NCI-H1105 (cell line): ENCODE results near the gene LRP2.

Source experiments
- DNase-seq: peaks from one replicate; lab custom pipeline; 2025; lab: John Stamatoyannopoulos, UW

LRP2 gene

GRCh38 chr2:169119851-169120250, 242.5 kb downstream of the LRP2 start:
- DNase-seq: no peak

GRCh38 chr2:169119123-169119760, 243.1 kb downstream of the LRP2 start:
- no peak for DNase-seq

GRCh38 chr2:169118060-169118459, 244.3 kb downstream of the LRP2 start:
- DNase-seq: no peak

GRCh38 chr2:169116993-169117392, 245.3 kb downstream of the LRP2 start:
- no peak for DNase-seq

GRCh38 chr2:169116327-169116726, 246.0 kb downstream of the LRP2 start:
- no peak for DNase-seq

GRCh38 chr2:169114056-169114455, 248.3 kb downstream of the LRP2 start:
- no peak for DNase-seq

GRCh38 chr2:169112841-169113240, 249.5 kb downstream of the LRP2 start:
- DNase-seq: no peak

GRCh38 chr2:169110916-169111315, 251.4 kb downstream of the LRP2 start:
- no peak for DNase-seq

- DNase-seq: no peak
Measured at GRCh38 chr2:169110419-169110818, 251.9 kb downstream of the LRP2 start.

GRCh38 chr2:169109502-169110409, 252.6 kb downstream of the LRP2 start:
- DNase-seq: peak; percentile 56

GRCh38 chr2:169108099-169108884, 254.0 kb downstream of the LRP2 start:
- DNase-seq: no peak

GRCh38 chr2:169107645-169108044, 254.7 kb downstream of the LRP2 start:
- no peak for DNase-seq

GRCh38 chr2:169106563-169107545, 255.5 kb downstream of the LRP2 start:
- DNase-seq: no peak

GRCh38 chr2:169106134-169106533, 256.2 kb downstream of the LRP2 start:
- DNase-seq: no peak

GRCh38 chr2:169105476-169105875, 256.9 kb downstream of the LRP2 start:
- DNase-seq: no peak

GRCh38 chr2:169104848-169105247, 257.5 kb downstream of the LRP2 start:
- DNase-seq: no peak

- no peak for DNase-seq
Measured at GRCh38 chr2:169095621-169096105, 266.7 kb downstream of the LRP2 start.

GRCh38 chr2:169094676-169095075, 267.7 kb downstream of the LRP2 start:
- DNase-seq: no peak

GRCh38 chr2:169093535-169093934, 268.8 kb downstream of the LRP2 start:
- DNase-seq: no peak

- DNase-seq: no peak
Measured at GRCh38 chr2:169091761-169092519, 270.4 kb downstream of the LRP2 start.
